Inflammatory macrophage treated with lipopolysaccharide for 4 hours (primary cell): ENCODE measurements around the gene LARGE1.
"Not testable (repeated sequence)": the region's sequence is repeated elsewhere in the genome, so short reads cannot be mapped to it uniquely, and the experiment has no call there.

Experiments
- DNase-seq: peaks from one replicate; pipeline ENCODE4 v3.0.0-alpha.2; 2020

Gene LARGE1

GRCh38 chr22:33883961-33884808, 36.1 kb downstream of the LARGE1 start:
- DNase-seq: no peak

- no peak for DNase-seq
These were observed 36.7 kb downstream of the LARGE1 start for GRCh38 chr22:33883561-33883960.

GRCh38 chr22:33882991-33883390, 37.3 kb downstream of the LARGE1 start:
- DNase-seq: no peak

GRCh38 chr22:33880986-33881385, 39.3 kb downstream of the LARGE1 start:
- no peak for DNase-seq

- DNase-seq: no peak
These were observed 40.5 kb downstream of the LARGE1 start for GRCh38 chr22:33879796-33880195.

GRCh38 chr22:33875316-33875715, 45.0 kb downstream of the LARGE1 start:
- no peak for DNase-seq

- no peak for DNase-seq
These were observed 46.1 kb downstream of the LARGE1 start for GRCh38 chr22:33874206-33874605.

GRCh38 chr22:33873666-33874065, 46.6 kb downstream of the LARGE1 start:
- no peak for DNase-seq

- DNase-seq: no peak
These were observed 47.1 kb downstream of the LARGE1 start for GRCh38 chr22:33873186-33873585.

GRCh38 chr22:33871935-33872334, 48.3 kb downstream of the LARGE1 start:
- DNase-seq: peak; percentile 77

- no peak for DNase-seq
These were observed 50.3 kb downstream of the LARGE1 start for GRCh38 chr22:33869946-33870345.

- no peak for DNase-seq
These were observed 52.3 kb downstream of the LARGE1 start for GRCh38 chr22:33867971-33868370.

- DNase-seq: no peak
These were observed 53.0 kb downstream of the LARGE1 start for GRCh38 chr22:33867118-33867866.

- DNase-seq: no peak
These were observed 53.8 kb downstream of the LARGE1 start for GRCh38 chr22:33866511-33866910.

- DNase-seq: no peak
These were observed 54.3 kb downstream of the LARGE1 start for GRCh38 chr22:33865996-33866395.

GRCh38 chr22:33865248-33865647, 55.0 kb downstream of the LARGE1 start:
- DNase-seq: no peak

- peak; percentile 39 for DNase-seq
These were observed 55.5 kb downstream of the LARGE1 start for GRCh38 chr22:33864723-33865130.

- DNase-seq: no peak
These were observed 58.9 kb downstream of the LARGE1 start for GRCh38 chr22:33861216-33861875.

- DNase-seq: no peak
These were observed 59.9 kb downstream of the LARGE1 start for GRCh38 chr22:33860386-33860785.

- no peak for DNase-seq
These were observed 61.0 kb downstream of the LARGE1 start for GRCh38 chr22:33859311-33859710.

GRCh38 chr22:33858653-33859052, 61.6 kb downstream of the LARGE1 start:
- DNase-seq: not testable (repeated sequence)

- not testable (repeated sequence) for DNase-seq
These were observed 62.5 kb downstream of the LARGE1 start for GRCh38 chr22:33857767-33858166.

GRCh38 chr22:33854724-33855123, 65.6 kb downstream of the LARGE1 start:
- no peak for DNase-seq
